K562 (cell line): Measurements from ENCODE around the gene TSPAN14. TPM values are rescaled to one million over a fixed set of nuclear protein-coding genes. Genes with fewer than 3 reads are reported as not detected.

Experiments used
- AFF4 ChIP-seq: sonication (generic); formaldehyde crosslinking; IDR thresholded peaks from 2 replicates; pipeline ENCODE4 v1.8.0; 2023; ENCODE audit warnings: mild to moderate bottlenecking, missing genetic modification reagents
- CHAMP1 ChIP-seq: fragments of 450-650 bp; IDR thresholded peaks from 2 replicates; pipeline ENCODE4 v1.6.1; 2016; ENCODE audit warnings: mild to moderate bottlenecking
- DIDO1 ChIP-seq: fragments of 450-650 bp; IDR thresholded peaks from 2 replicates; pipeline ENCODE4 v1.6.1; 2016; ENCODE audit warnings: low read depth, missing biosample characterization, missing genetic modification characterization
- ETS1 ChIP-seq: conservative IDR thresholded peaks from 2 replicates; pipeline ENCODE4 v1.6.1; 2011; ENCODE audit warnings: low read depth, mild to moderate bottlenecking, low read length; ENCODE audit not compliant: control insufficient read depth
- ETV5 ChIP-seq: sonication (generic); formaldehyde crosslinking; IDR thresholded peaks from 2 replicates; pipeline ENCODE4 v1.4.0; 2020; ENCODE audit warnings: low read depth, mild to moderate bottlenecking, missing genetic modification reagents
- JUN ChIP-seq, 2 experiments: sonication (generic) in 1 of 2; formaldehyde crosslinking in 1 of 2; IDR thresholded peaks; 2 replicates each; pipeline versions ENCODE4 v1.6.1 to v1.8.0; 2012 to 2022; ENCODE audit warnings: borderline replicate concordance in 2 of 2, mild to moderate bottlenecking in 2 of 2, improper control_type of control experiment in 1 of 2, low read depth in 1 of 2, low read length in 1 of 2, missing genetic modification reagents in 1 of 2
- THAP7 ChIP-seq: fragments of 250-450 bp; sonication (Bioruptor Pico); IDR thresholded peaks from 2 replicates; pipeline ENCODE4 v1.5.0; 2021
- TRIM24 ChIP-seq, 2 experiments: fragments of 450-650 bp; IDR thresholded peaks; 2 replicates each; pipeline ENCODE4 v1.6.1; 2016
- ZMIZ1 ChIP-seq, 2 experiments: fragments of 150-350 bp in 1 of 2; IDR thresholded peaks; 2 replicates each; pipeline ENCODE4 v1.6.1; 2012 to 2016; ENCODE audit warnings: low read depth in 2 of 2, low read length in 2 of 2, mild to moderate bottlenecking in 1 of 2, moderate library complexity in 1 of 2
- ZNF449 ChIP-seq: fragments of 250-450 bp; sonication (Bioruptor Pico); IDR thresholded peaks from 2 replicates; pipeline ENCODE4 v1.8.0; 2022; ENCODE audit warnings: moderate library complexity, mild to moderate bottlenecking, inconsistent platforms
- ZNF707 ChIP-seq: fragments of 250-450 bp; sonication (Bioruptor Pico); conservative IDR thresholded peaks from 2 replicates; pipeline ENCODE4 v1.8.0; 2022; ENCODE audit warnings: inconsistent platforms, mild to moderate bottlenecking, moderate library complexity
- polyA plus RNA-seq, 8 experiments: library from polyadenylated mRNA; depleted of rRNA in 4 of 8; stranded (reverse) in 5 of 8; unstranded in 3 of 8; fragments of >200 nt; fragmentation: Nextera tagmentation in 2 of 8; fragmentation: Illumina TruSeq in 1 of 8; extraction: Ambion mirVana in 2 of 8; extraction: Trizol in 1 of 8; gene quantifications; 2 replicates each; pipeline versions ENCODE4 v1.2.1 to v1.2.3, GENCODE V29; 2011 to 2014; ENCODE audit warnings: inconsistent platforms in 1 of 8, missing spikeins in 1 of 8
- total RNA-seq, 7 experiments: library from RNA; depleted of rRNA in 6 of 7; stranded (reverse); fragments of >200 nt in 6 of 7; fragmentation: Illumina TruSeq in 2 of 7; extraction: Trizol in 2 of 7; gene quantifications; 2 replicates each; pipeline versions ENCODE4 v1.2.1 to v1.2.3, GENCODE V29; 2011 to 2021; ENCODE audit warnings: low replicate concordance in 1 of 7

The TSPAN14 gene
- total and polyA plus RNA-seq, 9 of the 15 experiments (the other 6 are each of a cell fraction or from before 2014, with no cell fraction given) = 5.8 to 92.9 (median 23.3) TPM

- TF ChIP-seq CHAMP1 (no peak), TRIM24 (IDR thresholded peaks at IDR 0.05) (peak; percentile 88 to 90), ZNF449 (CRISPR knock-in tag) (no peak), JUN (IDR thresholded peaks at IDR 0.05; ENCODE audit: borderline replicate concordance, low read depth, low read length) (peak; percentile 25; the same call in 1 of the 2 replicates), JUN (CRISPR knock-in tag; IDR thresholded peaks at IDR 0.05; ENCODE audit: borderline replicate concordance) (no peak), ETS1 (peak; percentile 87), ZMIZ1 (IDR thresholded peaks at IDR 0.05; ENCODE audit: low read depth in 2 of 2, low read length in 2 of 2) (peak in 1 of 2 experiments; percentile 82; a peak in 2 of 4 replicates), THAP7 (no peak), AFF4 (CRISPR knock-in tag) (no peak), DIDO1 (tag) (no peak), ZNF707 (CRISPR knock-in tag) (no peak), ETV5 (peak; percentile 90)
These were observed 43.3 kb downstream of the TSPAN14 start (continued) for GRCh38 chr10:80497187-80498077.
